ENCODE results near the gene CNIH2. TPM values are rescaled to one million over a fixed set of nuclear protein-coding genes. Genes with fewer than 3 reads are reported as not detected.

The CNIH2 gene
- total and polyA plus RNA-seq, 2 of the 13 experiments (the other 11 are each of a cell fraction or from before 2014, with no cell fraction given) = 0.60 to 0.69 TPM

GRCh38 chr11:66328302-66329144, 50.5 kb downstream of the CNIH2 start (continued):
- TF ChIP-seq STAT6 (CRISPR knock-in tag; IDR thresholded peaks at IDR 0.05; ENCODE audit: borderline replicate concordance) (0 out of 2 replicates have a peak, but pooled peaks have one; percentile 26), ZNF350 (CRISPR knock-in tag; IDR thresholded peaks at IDR 0.05; ENCODE audit: borderline replicate concordance, low read depth) (peak; percentile 81), MBNL3 (CRISPR knock-in tag; conservative IDR thresholded peaks at IDR 0.05) (no peak), ZNF543 (CRISPR knock-in tag; IDR thresholded peaks at IDR 0.05) (no peak), ZNF713 (CRISPR knock-in tag; IDR thresholded peaks at IDR 0.05) (no peak), NRL (CRISPR knock-in tag; IDR thresholded peaks at IDR 0.05; ENCODE audit: borderline replicate concordance) (peak; percentile 64; the same call in 1 of the 2 replicates), DRAP1 (CRISPR knock-in tag; IDR thresholded peaks at IDR 0.05) (peak; percentile 15; the same call in 1 of the 2 replicates), FOXA3 (CRISPR knock-in tag; IDR thresholded peaks at IDR 0.05) (peak; percentile 69), ZNF749 (CRISPR knock-in tag; IDR thresholded peaks at IDR 0.05; ENCODE audit: borderline replicate concordance) (no peak), TP53 (CRISPR knock-in tag; conservative IDR thresholded peaks at IDR 0.05) (no peak), ZBTB25 (CRISPR knock-in tag; IDR thresholded peaks at IDR 0.05) (peak; percentile 83; the same call in 1 of the 2 replicates), TBX2 (CRISPR knock-in tag; IDR thresholded peaks at IDR 0.05; ENCODE audit: borderline replicate concordance) (peak; percentile 68; the same call in 1 of the 2 replicates), HNRNPK (IDR thresholded peaks at IDR 0.05; ENCODE audit: low read depth, low read length, poor library complexity, severe bottlenecking) (no peak), MAX (IDR thresholded peaks at IDR 0.05) (peak; percentile 99), POLR2A (IDR thresholded peaks at IDR 0.05; ENCODE audit: insufficient read depth in 1 of 2, low read depth in 2 of 2, low read length in 2 of 2) (no peak), TOE1 (CRISPR knock-in tag; IDR thresholded peaks at IDR 0.05) (no peak), JARID2 (CRISPR knock-in tag; IDR thresholded peaks at IDR 0.05; ENCODE audit: insufficient replicate concordance) (no peak), ZNF276 (CRISPR knock-in tag; IDR thresholded peaks at IDR 0.05; ENCODE audit: low read depth) (0 out of 2 replicates have a peak, but pooled peaks have one; percentile 28), YEATS2 (CRISPR knock-in tag; IDR thresholded peaks at IDR 0.05; ENCODE audit: borderline replicate concordance) (peak; percentile 83; the same call in 1 of the 2 replicates), FOXO4 (CRISPR knock-in tag; conservative IDR thresholded peaks at IDR 0.05) (no peak), ZNF326 (CRISPR knock-in tag; IDR thresholded peaks at IDR 0.05; ENCODE audit: borderline replicate concordance) (no peak)

Data from HepG2 (cell line).